Fibroblast of lung (primary cell): ENCODE results near the gene GPR61. TPM values are rescaled to one million over a fixed set of nuclear protein-coding genes. Genes with fewer than 3 reads are reported as not detected.

Experiments used
- DNase-seq, 2 donors: peaks; one replicate each; pipeline versions ENCODE4 v3.0.0 to v3.0.0-alpha.2; 2010; ENCODE audit warnings: low read depth in 2 of 2
- H2AFZ ChIP-seq: 2 replicates; pipeline ENCODE4 v1.5.1; 2012; ENCODE audit warnings: low read length, control low read depth, inconsistent platforms
- H3K27ac ChIP-seq: 2 replicates; pipeline ENCODE4 v1.5.1; 2011; ENCODE audit warnings: low read length, control low read depth; ENCODE audit not compliant: insufficient read depth
- H3K27me3 ChIP-seq: 2 replicates; pipeline ENCODE4 v1.5.1; 2011; ENCODE audit warnings: mild to moderate bottlenecking, low read length; ENCODE audit not compliant: control insufficient read depth, insufficient read depth
- H3K36me3 ChIP-seq: 2 replicates; pipeline ENCODE4 v1.5.1; 2011; ENCODE audit warnings: low read length; ENCODE audit not compliant: control insufficient read depth, insufficient read depth
- H3K4me1 ChIP-seq: 2 replicates; pipeline ENCODE4 v1.5.1; 2011; ENCODE audit warnings: low read length; ENCODE audit not compliant: control insufficient read depth, insufficient read depth; ENCODE audit errors: extremely low read depth
- H3K4me2 ChIP-seq: 2 replicates; pipeline ENCODE4 v1.5.1; 2011; ENCODE audit warnings: low read length, control low read depth; ENCODE audit not compliant: insufficient read depth; ENCODE audit errors: extremely low read depth
- H3K4me3 ChIP-seq, 4 experiments: fragments of 200-600 bp in 1 of 4; sonication (generic) in 1 of 4; replicated peaks in 1 of 4; 2 replicates each; pipeline ENCODE4 v1.5.1; 2011 to 2016; ENCODE audit warnings: low read length in 4 of 4, low read depth in 3 of 4, mild to moderate bottlenecking in 3 of 4, control low read depth in 2 of 4, inconsistent platforms in 1 of 4, mixed read lengths in 1 of 4; ENCODE audit not compliant: insufficient read depth in 1 of 4; ENCODE audit errors: control extremely low read depth in 1 of 4
- H3K79me2 ChIP-seq: 2 replicates; pipeline ENCODE4 v1.5.1; 2012; ENCODE audit warnings: mild to moderate bottlenecking, low read length, inconsistent platforms; ENCODE audit not compliant: control insufficient read depth, insufficient read depth
- H3K9ac ChIP-seq: 2 replicates; pipeline ENCODE4 v1.5.1; 2011; ENCODE audit warnings: mild to moderate bottlenecking, low read length, control low read depth; ENCODE audit not compliant: insufficient read depth
- H3K9me3 ChIP-seq: 2 replicates; pipeline ENCODE4 v1.5.1; 2012; ENCODE audit warnings: low read depth, low read length; ENCODE audit not compliant: control insufficient read depth, insufficient read depth
- H4K20me1 ChIP-seq: 2 replicates; pipeline ENCODE4 v1.5.1; 2011; ENCODE audit warnings: low read length; ENCODE audit not compliant: control insufficient read depth, insufficient read depth; ENCODE audit errors: extremely low read depth
- CTCF ChIP-seq, 2 donors: IDR thresholded peaks in 1 of 2; conservative IDR thresholded peaks in 1 of 2; 1 replicate in 1 of 2; 2 replicates in 1 of 2; pipeline ENCODE4 v1.5.1; 2011 to 2012; ENCODE audit warnings: low read length in 2 of 2, control low read depth in 1 of 2, inconsistent platforms in 1 of 2, low read depth in 1 of 2, mild to moderate bottlenecking in 1 of 2
- EZH2 ChIP-seq: IDR thresholded peaks from 2 replicates; pipeline ENCODE4 v1.5.1; 2012; ENCODE audit warnings: low read length, control low read depth, mild to moderate bottlenecking; ENCODE audit errors: missing control alignments
- polyA plus RNA-seq, 2 donors: library from polyadenylated mRNA; depleted of rRNA in 1 of 2; stranded (reverse) in 1 of 2; unstranded in 1 of 2; fragments of >200 nt; gene quantifications; 2 replicates each; pipeline ENCODE4 v1.2.1, GENCODE V29; 2011 to 2012; ENCODE audit warnings: missing spikeins in 1 of 2
- total RNA-seq: library from RNA; depleted of rRNA; stranded (reverse); fragments of >200 nt; gene quantifications from 2 replicates; pipeline ENCODE4 v1.2.1, GENCODE V29; 2014

GPR61 gene
- total and polyA plus RNA-seq, 2 donors (not counting 1 experiment from before 2014, with no cell fraction given), result 0.01 TPM; not detected in 1

GRCh38 chr1:109498161-109498801 is 41.4 kb upstream of the GPR61 start:
- TF ChIP-seq EZH2, result no peak
- peak; percentile 53 to 65 for TF ChIP-seq CTCF (conservative IDR thresholded peaks at IDR 0.05 in 1 of 2, IDR thresholded peaks at IDR 0.05 in 1 of 2; ENCODE audit: low read depth in 1 of 2, low read length in 2 of 2)
- H3K36me3 ChIP-seq, result peaks cover 5% of the 10 kb centered on the region
- peaks cover 8% of the 10 kb centered on the region for H3K4me1 ChIP-seq
- no peak overlapping the region for H2AFZ ChIP-seq
- peak; percentile 25 to 27 for DNase-seq
- H3K79me2 ChIP-seq, result no peaks in the 10 kb centered on the region
- H4K20me1 ChIP-seq, result no peaks in the 10 kb centered on the region
- no peak overlapping the region for H3K27ac ChIP-seq
- H3K4me2 ChIP-seq, result no peak overlapping the region
- H3K4me3 ChIP-seq, result no peak overlapping the region
- H3K9me3 ChIP-seq, result no peaks in the 10 kb centered on the region
- H3K9ac ChIP-seq, result no peak overlapping the region
- H3K27me3 ChIP-seq, result no peaks in the 10 kb centered on the region

DNA sequence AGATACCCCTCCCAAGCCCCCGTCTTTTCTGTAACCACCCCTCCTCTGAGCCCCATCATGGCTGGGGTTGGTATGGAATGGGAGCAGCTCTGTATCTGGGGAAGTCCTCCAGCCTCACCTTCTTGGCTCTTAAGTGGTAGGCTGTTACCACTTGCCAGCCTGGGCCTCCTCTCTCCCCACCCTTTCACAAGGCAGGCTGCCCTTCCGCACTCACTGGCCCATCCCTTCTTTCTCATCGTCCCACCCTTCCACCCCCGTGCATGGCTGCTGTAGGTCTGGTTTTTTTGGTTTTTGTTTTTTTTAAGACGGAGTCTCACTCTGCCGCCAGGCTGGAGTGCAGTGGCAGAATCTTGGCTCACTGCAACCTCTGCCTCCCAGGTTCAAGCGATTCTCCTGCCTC is 40.6 kb upstream of the GPR61 start:
- no peak overlapping the region for H3K27ac ChIP-seq
- H3K4me2 ChIP-seq, result no peak overlapping the region
- H3K36me3 ChIP-seq, result peaks cover 5% of the 10 kb centered on the region
- no peak for TF ChIP-seq EZH2
- TF ChIP-seq CTCF (conservative IDR thresholded peaks at IDR 0.05 in 1 of 2, IDR thresholded peaks at IDR 0.05 in 1 of 2; ENCODE audit: low read depth in 1 of 2, low read length in 2 of 2), result no peak
- no peak overlapping the region for H2AFZ ChIP-seq
- H3K4me3 ChIP-seq, result no peak overlapping the region
- no peaks in the 10 kb centered on the region for H3K79me2 ChIP-seq
- H3K27me3 ChIP-seq, result no peaks in the 10 kb centered on the region
- H4K20me1 ChIP-seq, result no peaks in the 10 kb centered on the region
- H3K4me1 ChIP-seq, result peaks cover 5% of the 10 kb centered on the region
- DNase-seq, result no peak
- H3K9ac ChIP-seq, result no peak overlapping the region
- no peaks in the 10 kb centered on the region for H3K9me3 ChIP-seq

DNA sequence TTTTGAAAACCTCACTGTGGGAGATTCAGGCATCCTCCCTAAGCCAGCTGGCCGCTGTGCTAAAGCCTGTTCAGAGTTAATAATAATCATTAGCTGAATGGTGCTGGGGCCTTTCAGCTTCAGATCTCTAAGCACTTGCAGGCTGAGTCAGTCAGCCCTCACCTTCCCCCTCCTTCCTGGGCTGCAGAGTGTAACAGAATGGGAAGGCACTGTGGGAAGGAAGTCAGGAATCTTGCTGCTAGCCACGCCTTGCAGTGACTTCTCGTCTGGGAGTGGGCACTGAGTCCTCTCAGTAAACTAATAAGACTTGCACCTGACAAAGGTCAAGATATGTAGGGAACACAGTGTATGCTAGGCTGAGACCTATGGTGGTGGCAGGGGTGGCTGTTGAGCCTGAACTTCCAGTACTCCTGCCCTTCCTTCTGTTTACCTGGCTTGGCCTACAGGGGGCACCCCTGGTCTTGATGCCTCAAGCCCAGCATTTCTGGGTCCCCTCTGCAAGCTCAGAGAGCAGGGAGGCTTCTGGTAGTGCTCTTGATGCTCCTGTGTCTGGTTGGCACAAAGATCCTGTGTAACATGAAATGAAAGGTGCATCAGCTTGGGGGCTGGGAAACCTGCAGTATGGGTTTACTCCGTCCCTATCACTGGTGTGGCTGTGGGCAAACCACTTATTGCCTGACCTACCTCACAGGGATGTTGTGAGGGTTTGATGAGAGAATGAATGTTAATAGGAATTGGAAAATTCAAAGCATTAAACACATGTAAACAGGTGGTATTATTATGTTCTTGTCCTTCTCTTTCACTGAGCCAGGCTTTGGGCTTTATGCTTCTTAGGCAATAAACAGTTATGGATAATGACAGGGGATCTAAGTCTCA is 39.8 kb upstream of the GPR61 start:
- no peaks in the 10 kb centered on the region for H3K27me3 ChIP-seq
- peak overlapping the region; percentile 17 for H3K4me2 ChIP-seq
- no peak overlapping the region for H2AFZ ChIP-seq
- H3K27ac ChIP-seq, result no peak overlapping the region
- H3K36me3 ChIP-seq, result peaks cover 5% of the 10 kb centered on the region
- no peaks in the 10 kb centered on the region for H3K79me2 ChIP-seq
- no peaks in the 10 kb centered on the region for H4K20me1 ChIP-seq
- no peak overlapping the region for H3K9ac ChIP-seq
- H3K9me3 ChIP-seq, result no peaks in the 10 kb centered on the region
- DNase-seq, result peak; percentile 38 to 79
- H3K4me3 ChIP-seq, result no peak overlapping the region
- peaks cover 5% of the 10 kb centered on the region for H3K4me1 ChIP-seq
- peak; percentile 53 to 56 for TF ChIP-seq CTCF (conservative IDR thresholded peaks at IDR 0.05 in 1 of 2, IDR thresholded peaks at IDR 0.05 in 1 of 2; ENCODE audit: low read depth in 1 of 2, low read length in 2 of 2)
- TF ChIP-seq EZH2, result no peak
